HEK293T (cell line): ENCODE data around the gene AGAP1.

Source experiments
- BHLHE40 ChIP-seq: fragments of 450-650 bp; IDR thresholded peaks from 2 replicates; pipeline ENCODE4 v1.6.1; 2016; ENCODE audit warnings: mild to moderate bottlenecking, moderate library complexity, borderline replicate concordance
- CTBP1 ChIP-seq: fragments of 450-650 bp; IDR thresholded peaks from 2 replicates; pipeline ENCODE4 v1.6.1; 2016; ENCODE audit warnings: borderline replicate concordance
- ELF4 ChIP-seq: fragments of 450-650 bp; IDR thresholded peaks from 2 replicates; pipeline ENCODE4 v1.6.1; 2017; ENCODE audit warnings: antibody characterized with exemption
- FOXA1 ChIP-seq: fragments of 450-650 bp; IDR thresholded peaks from 2 replicates; pipeline ENCODE4 v1.6.1; 2016; ENCODE audit warnings: mild to moderate bottlenecking
- FOXK2 ChIP-seq: fragments of 450-650 bp; IDR thresholded peaks from 2 replicates; pipeline ENCODE4 v1.6.1; 2016; ENCODE audit warnings: mild to moderate bottlenecking
- FOXM1 ChIP-seq: fragments of 450-650 bp; IDR thresholded peaks from 2 replicates; pipeline ENCODE4 v1.6.1; 2017; ENCODE audit warnings: mild to moderate bottlenecking, borderline replicate concordance
- PKNOX1 ChIP-seq: fragments of 450-650 bp; IDR thresholded peaks from 2 replicates; pipeline ENCODE4 v1.6.1; 2016
- SUZ12 ChIP-seq: fragments of 450-650 bp; IDR thresholded peaks from 2 replicates; pipeline ENCODE4 v1.6.1; 2016; ENCODE audit warnings: mild to moderate bottlenecking
- TARDBP ChIP-seq: fragments of 450-650 bp; IDR thresholded peaks from 2 replicates; pipeline ENCODE4 v1.6.1; 2016
- ZNF384 ChIP-seq: fragments of 450-650 bp; IDR thresholded peaks from 2 replicates; pipeline ENCODE4 v1.6.1; 2016

DNA sequence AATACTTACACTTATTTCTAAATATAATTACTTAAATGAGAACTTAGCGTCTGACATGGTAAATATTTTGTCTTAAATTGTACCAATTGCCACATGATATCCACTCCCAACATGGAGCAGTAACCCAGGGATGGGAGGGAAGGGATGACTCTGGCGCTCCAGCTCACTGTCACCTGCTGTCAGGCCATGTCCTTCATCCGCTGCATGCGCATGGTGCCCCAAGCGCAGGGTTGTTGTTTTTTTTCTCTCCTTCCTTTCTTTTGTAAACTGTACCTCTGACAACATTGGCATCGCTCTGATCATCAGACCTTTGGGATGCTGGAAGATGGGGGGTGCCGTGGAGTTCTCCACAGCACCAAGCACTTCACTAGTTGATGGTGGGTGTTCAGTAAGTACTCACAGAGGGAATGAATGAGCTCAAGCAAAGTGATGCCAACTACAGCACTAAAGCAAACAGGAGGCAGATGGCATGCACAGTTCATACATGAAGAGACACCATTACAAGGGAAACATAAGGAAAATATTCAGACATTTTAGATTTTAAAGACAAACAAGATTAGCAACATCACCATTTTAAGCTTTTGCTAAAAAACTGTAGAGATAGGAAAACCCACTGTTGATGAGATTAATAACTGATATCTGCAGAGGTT lies 426.5 kb downstream of the AGAP1 start:
- TF ChIP-seq FOXA1 (no peak), ZNF384 (no peak), BHLHE40 (no peak), FOXK2 (no peak), CTBP1 (no peak), ELF4 (no peak), FOXM1 (no peak), PKNOX1 (no peak), TARDBP (no peak), SUZ12 (no peak)
